ENCODE data around the gene LUC7L.

GRCh38 chr16:164827-165538 is 64.3 kb downstream of the LUC7L start:
- TF ChIP-seq CTCF (IDR thresholded peaks at IDR 0.05) (no peak), POLR2A (IDR thresholded peaks at IDR 0.05) (no peak)
